Gastrocnemius medialis (tissue), 4 donors: ENCODE results near the gene PI16.

Source experiments
- CTCF ChIP-seq, 5 experiments: fragments of 450-650 bp in 3 of 5; fragments of 200-600 bp in 2 of 5; sonication (generic) in 2 of 5; IDR thresholded peaks in 4 of 5; conservative IDR thresholded peaks in 1 of 5; 1 replicate in 4 of 5; 2 replicates in 1 of 5; pipeline ENCODE4 v1.5.1; 2016 to 2019; ENCODE audit warnings: antibody characterized with exemption in 5 of 5, mild to moderate bottlenecking in 3 of 5, moderate library complexity in 3 of 5
- POLR2A ChIP-seq, 2 donors: fragments of 450-650 bp; IDR thresholded peaks; one replicate each; pipeline ENCODE4 v1.6.1; 2017; ENCODE audit warnings: antibody characterized with exemption in 2 of 2, mild to moderate bottlenecking in 2 of 2, moderate library complexity in 2 of 2

DNA sequence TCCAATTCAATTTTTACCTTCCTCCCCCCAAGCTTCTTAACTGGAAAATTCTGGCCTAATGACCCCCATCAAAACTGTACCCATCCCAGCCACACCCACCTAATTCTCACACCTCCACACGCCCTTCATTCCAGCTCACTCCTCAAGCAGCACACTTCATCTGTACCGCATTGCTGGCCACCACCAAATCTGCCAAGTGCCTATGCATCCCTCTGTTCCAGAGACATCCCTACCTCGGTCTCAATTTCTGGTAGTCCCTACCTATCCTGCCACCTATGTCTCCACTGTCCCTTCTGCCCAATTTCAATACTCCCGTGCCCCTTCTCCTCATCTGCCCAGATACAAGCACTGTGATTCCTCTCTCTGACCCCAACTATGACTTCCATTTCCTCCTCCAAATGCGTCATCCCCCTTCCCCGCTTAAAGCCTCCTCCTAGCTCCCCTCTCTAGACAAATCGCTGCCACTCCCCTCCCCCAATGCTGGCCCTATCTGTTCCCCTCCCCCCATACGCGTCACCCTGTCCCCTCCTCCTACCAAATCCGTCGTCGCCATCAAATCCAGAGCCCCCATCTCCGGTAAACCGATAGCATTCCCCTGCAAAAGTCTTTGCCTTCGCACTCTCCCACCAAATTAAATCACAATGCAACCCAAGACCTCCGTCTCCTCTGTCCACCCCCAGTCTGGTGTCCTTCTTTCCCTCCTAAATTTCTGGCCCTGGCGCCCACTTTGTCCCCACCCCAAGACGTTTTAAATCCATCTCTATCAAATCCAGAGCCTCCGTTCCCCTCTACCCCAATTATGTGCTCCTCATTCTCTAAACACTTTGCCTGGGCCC is 30.3 kb downstream of the PI16 start:
- TF ChIP-seq CTCF (IDR thresholded peaks at IDR 0.05 in 4 of 5, conservative IDR thresholded peaks at IDR 0.05 in 1 of 5) (no peak), POLR2A (IDR thresholded peaks at IDR 0.05) (no peak)
